B cell (primary cell): ENCODE results near the gene DPAGT1. TPM values are rescaled to one million over a fixed set of nuclear protein-coding genes. Genes with fewer than 3 reads are reported as not detected.
"Not testable (repeated sequence)": the region's sequence is repeated elsewhere in the genome, so short reads cannot be mapped to it uniquely, and the experiment has no call there.

Source experiments
- ATAC-seq: fragments of 200-7000 bp; cut with Tn5 transposase; one replicate; pipeline ENCODE4 v1.10.0; 2021; ENCODE audit warnings: low read depth, mild to moderate bottlenecking, moderate number of reproducible peaks, moderate library complexity
- CTCF ChIA-PET: fragments of 350-600 bp; sonication (Branson Sonifier 250); formaldehyde crosslinking; loops from one replicate; lab custom pipeline; 2021; ENCODE audit warnings: antibody characterized with exemption, inconsistent platforms; lab: Charles Lee
- POLR2A ChIA-PET: fragments of 350-600 bp; sonication (Branson Sonifier 250); formaldehyde crosslinking; loops from one replicate; lab custom pipeline; 2021; ENCODE audit warnings: antibody characterized with exemption; lab: Charles Lee
- DNase-seq: peaks from one replicate; pipeline ENCODE4 v3.0.0; 2013
- H2AFZ ChIP-seq: 2 replicates; pipeline ENCODE4 v1.6.1; 2012; ENCODE audit warnings: mild to moderate bottlenecking, low read depth, low read length; ENCODE audit not compliant: insufficient read depth, poor library complexity, severe bottlenecking
- H3K27ac ChIP-seq, 2 donors: 1 replicate in 1 of 2; 2 replicates in 1 of 2; pipeline ENCODE4 v1.5.1; 2012 to 2013; ENCODE audit warnings: low read length in 2 of 2, mild to moderate bottlenecking in 2 of 2, moderate library complexity in 1 of 2
- H3K27me3 ChIP-seq, 4 experiments: fragments of 200-600 bp in 1 of 4; sonication (generic) in 1 of 4; replicated peaks in 1 of 4; 1 replicate in 2 of 4; 2 replicates in 2 of 4; pipeline versions ENCODE4 v1.6.1 to v1.7.0; 2013 to 2016; ENCODE audit warnings: low read length in 3 of 4, mild to moderate bottlenecking in 2 of 4, mixed read lengths in 1 of 4, moderate library complexity in 1 of 4; ENCODE audit not compliant: insufficient read depth in 4 of 4, control insufficient read depth in 3 of 4; ENCODE audit errors: control extremely low read depth in 1 of 4
- H3K36me3 ChIP-seq, 2 experiments: replicated peaks in 1 of 2; 1 replicate in 1 of 2; 2 replicates in 1 of 2; pipeline versions ENCODE4 v1.6.1 to v1.7.1; 2013; ENCODE audit warnings: low read length in 1 of 2; ENCODE audit not compliant: insufficient read depth in 2 of 2, control insufficient read depth in 1 of 2; ENCODE audit errors: control extremely low read depth in 1 of 2, extremely low read depth in 1 of 2
- H3K4me1 ChIP-seq, 2 donors: fragments of 200-600 bp in 1 of 2; sonication (generic) in 1 of 2; 1 replicate in 1 of 2; 2 replicates in 1 of 2; pipeline versions ENCODE4 v1.5.1 to v1.6.1; 2013 to 2017; ENCODE audit warnings: low read length in 2 of 2; ENCODE audit not compliant: control insufficient read depth in 2 of 2, insufficient read depth in 2 of 2
- H3K4me2 ChIP-seq: replicated peaks from 2 replicates; pipeline ENCODE3; 2012; ENCODE audit warnings: mild to moderate bottlenecking, low read depth, low read length; ENCODE audit not compliant: poor library complexity, severe bottlenecking
- H3K4me3 ChIP-seq, 5 experiments: fragments of 200-600 bp in 1 of 5; sonication (generic) in 1 of 5; 1 replicate in 3 of 5; 2 replicates in 2 of 5; pipeline versions ENCODE4 v1.5.1 to v1.7.0; 2011 to 2016; ENCODE audit warnings: low read length in 4 of 5, mild to moderate bottlenecking in 4 of 5, low read depth in 2 of 5, control low read depth in 1 of 5, moderate library complexity in 1 of 5; ENCODE audit not compliant: insufficient read depth in 1 of 5; ENCODE audit errors: control extremely low read depth in 1 of 5, extremely low read depth in 1 of 5
- H3K79me2 ChIP-seq: fragments of 200-600 bp; sonication (generic); one replicate; pipeline ENCODE4 v1.6.0; 2016; ENCODE audit warnings: low read length; ENCODE audit not compliant: control insufficient read depth, insufficient read depth
- H3K9ac ChIP-seq: fragments of 200-600 bp; sonication (generic); 2 replicates; pipeline ENCODE4 v1.6.1; 2017; ENCODE audit warnings: mild to moderate bottlenecking, low read length, moderate library complexity
- H3K9me3 ChIP-seq, 3 donors: one replicate each; pipeline versions ENCODE4 v1.6.1 to v1.7.1; 2013; ENCODE audit warnings: low read length in 2 of 3; ENCODE audit not compliant: control insufficient read depth in 2 of 3, insufficient read depth in 1 of 3; ENCODE audit errors: control extremely low read depth in 1 of 3
- H4K20me1 ChIP-seq: 2 replicates; pipeline ENCODE4 v1.6.0; 2012; ENCODE audit warnings: mild to moderate bottlenecking, low read length; ENCODE audit not compliant: insufficient read depth, control insufficient read depth, poor library complexity, severe bottlenecking
- H3K27ac Mint-ChIP-seq: one replicate; pipeline ENCODE4 v1.8.0; 2021; ENCODE audit warnings: mixed read lengths
- H3K27me3 Mint-ChIP-seq: one replicate; pipeline ENCODE4 v1.8.0; 2021; ENCODE audit warnings: mixed read lengths
- H3K4me1 Mint-ChIP-seq: one replicate; pipeline ENCODE4 v1.8.0; 2021; ENCODE audit warnings: mixed read lengths
- H3K4me3 Mint-ChIP-seq: one replicate; pipeline ENCODE4 v1.8.0; 2021; ENCODE audit warnings: mixed read lengths
- H3K9me3 Mint-ChIP-seq: one replicate; pipeline ENCODE4 v1.8.0; 2022; ENCODE audit warnings: mixed read lengths; ENCODE audit not compliant: insufficient read depth
- CTCF ChIP-seq: fragments of 200-600 bp; IDR thresholded peaks from one replicate; pipeline ENCODE4 v1.8.0; 2022; ENCODE audit warnings: antibody characterized with exemption, mild to moderate bottlenecking
- EZH2 ChIP-seq: IDR thresholded peaks from 2 replicates; pipeline ENCODE4 v1.6.1; 2012; ENCODE audit warnings: borderline replicate concordance, low read depth, mild to moderate bottlenecking, moderate library complexity, low read length; ENCODE audit not compliant: insufficient read depth, poor library complexity, severe bottlenecking
- WGBS: methylation state at CpG from one replicate; pipeline ENCODE4 v1.1.5; 2013; ENCODE audit warnings: missing lambda C conversion rate; ENCODE audit not compliant: insufficient coverage; 5-methylcytosine and 5-hydroxymethylcytosine counted together
- intact Hi-C: fragments of 100-400 bp; cut with micrococcal nuclease; formaldehyde crosslinking; loops from one replicate; pipeline ENCODE4 v1.10.0; 2022
- polyA plus RNA-seq: library from polyadenylated mRNA; depleted of rRNA; stranded (reverse); fragments of >200 nt; gene quantifications from 2 replicates; pipeline ENCODE4 v1.2.3, GENCODE V29; 2012
- total RNA-seq, 2 donors: library from RNA; stranded (reverse); fragments of 120-200 nt in 1 of 2; gene quantifications; 1 replicate in 1 of 2; 2 replicates in 1 of 2; pipeline versions ENCODE4 v1.2.3 to v1.2.4, GENCODE V29; 2013 to 2022

DPAGT1 gene
- total and polyA plus RNA-seq, 2 donors (not counting 1 experiment from before 2014, with no cell fraction given), result 38.3 to 64.3 TPM

DNA sequence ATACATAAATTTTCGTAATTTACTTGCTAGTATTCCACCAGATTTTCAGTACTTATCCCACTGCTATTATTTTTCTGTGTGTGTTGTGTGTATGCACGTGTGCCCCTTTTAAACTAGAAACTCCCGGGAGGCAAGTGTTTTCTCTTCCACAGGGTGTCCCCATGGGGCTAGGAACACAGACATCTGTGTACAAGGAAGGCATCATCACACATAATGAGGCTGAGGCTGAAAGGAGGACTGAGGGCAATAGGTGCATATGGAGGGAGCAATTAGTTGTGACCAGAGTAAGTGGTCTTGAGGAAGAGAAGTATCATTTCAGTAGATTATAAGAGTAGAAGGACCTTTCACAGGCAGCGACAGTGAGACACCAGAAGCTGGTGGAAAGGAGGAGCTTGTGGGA is 2.1 kb upstream of the DPAGT1 start:
- peaks cover 57% of the 10 kb centered on the region for H3K4me1 Mint-ChIP-seq
- no peaks in the 10 kb centered on the region for H3K27me3 Mint-ChIP-seq
- DNase-seq, result no peak
- Histone ChIP-seq H3K27me3 (no peaks in the 10 kb centered on the region), H2AFZ (no peak overlapping the region), H3K4me3 (no peak overlapping the region), H4K20me1 (peaks cover 5% of the 10 kb centered on the region), H3K79me2 (peaks cover 38% of the 10 kb centered on the region), H3K4me2 (no peak overlapping the region), H3K9me3 (no peaks in the 10 kb centered on the region), H3K27ac (no peak overlapping the region), H3K4me1 (peaks cover 35 to 45% of the 10 kb centered on the region in 2 donors), H3K9ac (no peak overlapping the region), H3K36me3 (peaks cover 0 to under 1% of the 10 kb centered on the region in 2 experiments)
- H3K4me3 Mint-ChIP-seq, result peak overlapping the region; percentile 77
- intact Hi-C loops, result loop anchor here (2.0 kb wide), 1 partner anchor 47 kb away; the partner anchor contains the start of gene HYOU1
- H3K9me3 Mint-ChIP-seq, result no peaks in the 10 kb centered on the region
- ChIA-PET POLR2A (interaction anchor here (0.5 kb wide), 1 partner anchor 62 kb away, joined by 13 read pairs; no protein-coding TSS in a partner anchor), CTCF (no interaction called here)
- TF ChIP-seq CTCF, result no peak
- no peak for TF ChIP-seq EZH2
- ATAC-seq, result no peak
- WGBS, result 100% methylated on average over 1 of the region's 4 CpGs
- peak overlapping the region; percentile 85 for H3K27ac Mint-ChIP-seq

GRCh38 chr11:119103161-119103664 is 1.6 kb upstream of the DPAGT1 start:
- Histone ChIP-seq H3K4me1 (peaks cover 29 to 39% of the 10 kb centered on the region in 2 donors), H3K9ac (peak overlapping the region; percentile 86), H3K79me2 (peaks cover 35% of the 10 kb centered on the region), H3K4me3 (peak overlapping the region in 1 of 5 experiments; percentile 82), H3K4me2 (peak overlapping the region; percentile 88)
- DNase-seq, H2AFZ ChIP-seq, H3K36me3 ChIP-seq, H3K27me3 ChIP-seq, H3K9me3 ChIP-seq, H4K20me1 ChIP-seq, H3K27me3 Mint-ChIP-seq, ATAC-seq, H3K27ac ChIP-seq, H3K9me3 Mint-ChIP-seq: not testable (repeated sequence)
- intact Hi-C loops, result loop anchor here (2.0 kb wide), 1 partner anchor 46 kb away; the partner anchor contains the start of gene HYOU1
- WGBS, result 96% methylated on average over 12 of the region's 18 CpGs
- peaks cover 56% of the 10 kb centered on the region for H3K4me1 Mint-ChIP-seq
- ChIA-PET CTCF (interaction anchor here (0.6 to 1.3 kb wide), 2 partner anchors 94 to 413 kb away, joined by 3 to 4 read pairs; no protein-coding TSS in a partner anchor), POLR2A (interaction anchor here (0.6 to 2.0 kb wide), 5 partner anchors 9 to 90 kb away, joined by 3 to 14 read pairs (median 8); partner anchors contain the start of genes ABCG4 and HMBS)
- H3K4me3 Mint-ChIP-seq, result peak overlapping the region; percentile 77
- H3K27ac Mint-ChIP-seq, result peak overlapping the region; percentile 85
